Esophagus squamous epithelium (tissue), 4 donors: ENCODE results near the gene LCE6A.

Experiments
- CTCF ChIP-seq, 6 experiments: fragments of 450-650 bp in 4 of 6; fragments of 200-600 bp in 2 of 6; sonication (generic) in 2 of 6; IDR thresholded peaks; one replicate each; pipeline ENCODE4 v1.5.1; 2016 to 2019; ENCODE audit warnings: antibody characterized with exemption in 6 of 6, mild to moderate bottlenecking in 4 of 6, moderate library complexity in 4 of 6
- POLR2A ChIP-seq, 4 donors: fragments of 450-650 bp; IDR thresholded peaks; one replicate each; pipeline ENCODE4 v1.6.1; 2017; ENCODE audit warnings: antibody characterized with exemption in 4 of 4, mild to moderate bottlenecking in 4 of 4, moderate library complexity in 3 of 4

DNA sequence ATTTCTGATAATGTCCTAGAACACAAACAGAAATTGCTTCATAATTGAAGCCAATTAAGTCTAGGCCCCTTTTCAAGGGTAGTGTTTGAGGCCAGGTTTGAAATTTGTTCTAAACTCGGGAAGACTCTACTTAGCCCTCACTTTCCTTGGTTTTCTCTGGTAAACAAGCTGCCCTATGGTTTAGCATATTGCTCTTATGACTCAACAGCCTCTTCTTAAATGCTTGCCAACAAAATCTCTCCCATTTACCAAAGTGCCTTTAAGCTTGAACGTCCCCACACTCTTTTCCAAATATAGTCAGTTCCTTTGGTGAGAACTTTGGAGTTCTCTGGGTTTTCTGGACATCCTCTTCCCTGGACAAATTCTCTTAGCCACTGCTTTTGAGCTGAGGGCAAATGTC lies 5.8 kb upstream of the LCE6A start:
- TF ChIP-seq POLR2A (IDR thresholded peaks at IDR 0.05) (no peak), CTCF (IDR thresholded peaks at IDR 0.05) (no peak)
